KBM-7 (cell line): ENCODE measurements around the gene FBXL20.
"Not testable (repeated sequence)": the region's sequence is repeated elsewhere in the genome, so short reads cannot be mapped to it uniquely, and the experiment has no call there.

Experiments
- DNase-seq: peaks from one replicate; pipeline ENCODE4 v3.0.0-alpha.2; 2015
- in situ Hi-C: fragments of 300-500 bp; cut with MboI; formaldehyde crosslinking; loops from 2 replicates; pipeline ENCODE4 v1.14.3; 2020; ENCODE audit warnings: low sequenced_read_pairs, low pct_unique_long_range_greater_than_20kb, mixed read lengths

Gene FBXL20

GRCh38 chr17:39393736-39394135 is 7.7 kb downstream of the FBXL20 start:
- no peak for DNase-seq
- in situ Hi-C loops: no loop called here

DNA sequence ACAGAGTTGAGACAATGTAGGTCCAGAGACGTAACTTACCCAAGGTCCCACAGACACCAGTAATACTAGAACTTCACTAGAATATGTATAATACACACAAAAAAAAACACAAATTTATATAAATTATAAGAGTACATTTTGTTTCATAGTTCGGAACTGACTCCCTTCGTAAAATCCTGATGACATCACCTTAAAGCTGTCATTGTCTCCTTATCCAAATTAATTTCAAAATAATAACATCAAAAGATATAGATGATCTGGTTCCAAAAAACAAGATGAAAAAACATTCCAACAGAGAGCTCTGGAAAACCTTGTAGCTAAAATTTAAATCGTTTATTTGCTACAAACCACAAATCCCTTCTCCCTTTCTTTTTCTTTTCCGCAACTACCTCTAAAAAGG is 10.0 kb downstream of the FBXL20 start:
- no peak for DNase-seq
- in situ Hi-C loops: no loop called here

DNA sequence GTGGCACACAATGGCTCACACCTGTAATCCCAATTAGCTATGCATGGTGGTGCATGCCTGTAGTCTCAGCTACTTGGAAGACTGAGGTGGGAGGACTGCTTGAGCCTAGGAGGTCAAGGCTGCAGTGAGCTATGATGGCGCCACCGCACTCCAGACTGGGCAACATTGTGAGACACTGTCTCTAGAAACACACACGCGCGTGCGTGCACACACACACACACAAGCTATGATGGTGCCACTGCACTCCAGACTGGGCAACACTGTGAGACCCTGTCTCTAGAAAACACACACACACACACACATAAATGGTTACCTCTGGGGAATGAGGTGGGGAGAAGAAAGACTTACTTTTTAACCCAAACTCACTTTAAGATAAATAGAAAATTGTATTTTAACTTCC is 16.4 kb downstream of the FBXL20 start:
- DNase-seq: no peak
- in situ Hi-C loops: no loop called here

GRCh38 chr17:39380144-39380543 is 21.3 kb downstream of the FBXL20 start:
- in situ Hi-C loops: no loop called here
- DNase-seq: no peak

GRCh38 chr17:39376434-39376833 is 25.0 kb downstream of the FBXL20 start:
- in situ Hi-C loops: no loop called here
- DNase-seq: peak; percentile 37

DNA sequence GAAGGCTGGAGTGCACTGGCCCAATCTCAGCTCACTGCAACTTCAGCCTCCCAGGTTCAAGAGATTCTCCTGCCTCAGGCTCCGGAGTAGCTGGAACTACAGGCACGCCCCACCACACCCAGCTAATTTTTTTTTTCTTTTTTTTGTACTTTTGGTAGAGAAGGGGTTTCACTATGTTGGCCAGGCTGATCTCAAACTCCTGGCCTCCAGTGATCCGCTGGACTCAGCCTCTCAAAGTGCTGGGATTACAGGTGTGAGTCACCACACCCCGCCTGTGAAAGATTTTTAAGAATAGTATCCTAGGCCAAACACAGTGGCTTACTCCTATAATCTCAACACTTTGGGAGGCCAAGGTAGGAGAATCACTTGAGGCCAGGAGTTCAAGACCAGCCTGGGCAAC is 33.6 kb downstream of the FBXL20 start:
- DNase-seq, in situ Hi-C loops: not testable (repeated sequence)

GRCh38 chr17:39365872-39366271 is 35.6 kb downstream of the FBXL20 start:
- in situ Hi-C loops: no loop called here
- DNase-seq: no peak

- DNase-seq: no peak
- in situ Hi-C loops: no loop called here
These were observed 36.2 kb downstream of the FBXL20 start for GRCh38 chr17:39365242-39365641.

DNA sequence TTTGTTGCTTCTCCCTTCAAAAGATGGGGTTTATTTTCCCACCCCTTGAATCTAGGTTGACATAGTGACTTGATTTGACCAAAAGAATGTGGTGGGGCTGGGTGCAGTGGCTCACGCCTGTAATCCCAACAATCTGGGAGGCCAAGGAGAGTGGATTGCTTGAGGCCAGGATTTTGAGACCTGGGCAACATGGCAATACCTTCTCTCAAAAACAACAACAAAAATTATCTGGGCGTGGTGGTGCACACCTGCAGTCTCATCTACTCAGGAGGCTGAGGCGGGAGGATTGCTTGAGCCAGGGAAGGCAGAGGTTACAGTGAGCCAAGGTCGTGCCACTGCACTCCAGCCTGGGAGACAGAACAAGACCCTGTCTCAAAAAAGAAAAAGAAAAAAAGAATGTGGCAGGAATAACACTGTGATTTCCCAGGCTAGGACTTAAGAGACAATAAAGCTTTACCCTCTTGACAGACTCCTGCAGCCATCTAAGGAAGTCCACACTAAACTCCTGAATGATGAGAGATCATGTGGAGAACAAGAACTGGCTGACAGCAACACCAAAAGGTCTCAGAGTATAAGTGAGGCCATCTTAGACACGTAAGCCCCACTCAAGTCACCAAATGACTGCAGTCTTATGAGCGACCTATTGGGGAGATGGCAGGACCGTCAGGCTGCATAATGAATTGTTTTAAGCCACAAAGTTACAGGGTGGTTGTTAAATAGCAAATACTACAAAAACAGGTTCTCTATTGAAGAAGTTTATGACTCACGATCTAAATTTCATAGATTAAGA is 37.0 kb downstream of the FBXL20 start:
- in situ Hi-C loops: no loop called here
- DNase-seq: no peak

DNA sequence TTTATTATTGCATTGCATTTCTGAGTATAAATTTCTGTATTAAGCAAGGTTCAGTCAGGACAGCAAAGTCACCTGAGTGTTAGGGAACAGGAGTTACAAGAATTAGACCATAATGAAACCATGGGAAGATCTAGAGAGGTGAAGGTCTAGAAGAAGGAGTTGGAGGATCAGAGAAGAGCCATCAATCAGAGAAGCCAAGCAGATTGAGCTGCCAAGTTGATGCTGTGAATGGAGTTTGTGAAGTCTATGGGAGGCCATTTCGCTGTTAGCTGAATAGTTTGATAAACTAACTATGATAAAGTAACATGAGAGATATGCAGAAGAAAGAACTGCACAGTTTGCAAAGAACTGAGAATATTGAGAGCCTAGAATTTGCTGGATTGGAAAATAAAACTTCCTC is 40.4 kb downstream of the FBXL20 start:
- in situ Hi-C loops: no loop called here
- DNase-seq: no peak

DNA sequence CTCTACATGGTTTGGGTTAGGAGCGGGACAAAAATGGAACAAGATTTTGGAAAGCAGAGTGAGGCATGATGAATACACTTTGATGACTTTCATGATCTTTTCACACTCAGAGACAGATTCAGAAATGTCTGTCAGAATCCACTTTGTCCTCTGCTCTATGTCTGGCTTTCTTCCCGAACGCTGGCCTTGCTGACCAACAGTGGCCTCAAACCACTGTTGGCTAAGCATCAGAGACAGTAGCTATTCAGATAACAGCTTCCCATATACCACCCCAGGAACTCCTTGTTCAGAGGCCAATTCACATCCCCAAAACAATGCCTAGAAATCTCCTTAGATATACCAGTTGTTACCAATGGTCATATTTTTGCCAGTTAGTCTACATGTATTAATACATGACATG is 40.9 kb downstream of the FBXL20 start:
- in situ Hi-C loops: no loop called here
- DNase-seq: no peak

- no peak for DNase-seq
- in situ Hi-C loops: no loop called here
These were observed 41.4 kb downstream of the FBXL20 start for GRCh38 chr17:39359994-39360393.

DNA sequence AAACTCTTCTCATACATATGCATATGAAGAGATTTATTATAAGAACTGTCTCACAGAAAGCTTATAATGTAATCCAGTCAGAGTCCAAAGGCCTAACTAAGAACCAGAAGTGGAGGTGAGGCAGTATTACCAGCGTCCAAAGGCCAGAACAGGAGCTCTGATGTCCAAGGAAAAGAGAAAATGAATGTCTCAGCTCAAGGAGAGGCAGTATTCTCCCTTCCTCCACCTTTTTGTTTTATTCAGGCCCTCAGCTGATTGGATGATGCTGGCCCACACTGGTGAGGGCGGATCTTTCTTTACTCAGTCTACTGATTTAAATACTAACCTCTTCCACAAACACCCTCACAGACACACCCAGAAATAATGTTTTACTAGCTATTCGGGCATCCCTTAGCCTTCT is 43.4 kb downstream of the FBXL20 start:
- DNase-seq: no peak
- in situ Hi-C loops: no loop called here

GRCh38 chr17:39357488-39357887 is 43.9 kb downstream of the FBXL20 start:
- no peak for DNase-seq
- in situ Hi-C loops: no loop called here

GRCh38 chr17:39352986-39353385 is 48.4 kb downstream of the FBXL20 start:
- DNase-seq: no peak
- in situ Hi-C loops: no loop called here

DNA sequence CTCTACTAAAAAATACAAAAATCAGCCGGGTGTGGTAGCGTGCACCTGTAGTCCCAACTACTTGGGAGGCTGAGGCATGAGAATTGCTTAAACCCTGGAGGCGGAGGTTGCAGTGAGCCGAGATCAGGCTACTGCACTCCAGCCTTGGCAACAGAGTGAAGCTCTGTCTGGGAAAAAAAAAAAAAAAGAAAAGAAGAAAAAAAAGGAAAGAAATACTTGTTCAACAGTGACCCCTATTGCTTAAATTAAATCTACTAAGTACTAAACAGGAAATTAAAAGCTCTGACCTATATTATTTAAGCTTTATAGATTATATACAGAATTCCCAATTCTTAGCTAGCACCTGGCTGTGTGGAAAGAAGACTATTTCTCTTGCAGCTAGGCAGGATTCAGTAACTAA is 48.9 kb downstream of the FBXL20 start:
- peak; percentile 35 for DNase-seq
- in situ Hi-C loops: no loop called here

- in situ Hi-C loops: no loop called here
- DNase-seq: no peak
These were observed 49.9 kb downstream of the FBXL20 start for GRCh38 chr17:39351508-39351907.

GRCh38 chr17:39349246-39349645 is 52.2 kb downstream of the FBXL20 start:
- in situ Hi-C loops: no loop called here
- DNase-seq: no peak

- DNase-seq, in situ Hi-C loops: not testable (repeated sequence)
These were observed 54.6 kb downstream of the FBXL20 start for GRCh38 chr17:39346863-39347262.

- in situ Hi-C loops: no loop called here
- DNase-seq: no peak
These were observed 59.9 kb downstream of the FBXL20 start for GRCh38 chr17:39341541-39341940.

DNA sequence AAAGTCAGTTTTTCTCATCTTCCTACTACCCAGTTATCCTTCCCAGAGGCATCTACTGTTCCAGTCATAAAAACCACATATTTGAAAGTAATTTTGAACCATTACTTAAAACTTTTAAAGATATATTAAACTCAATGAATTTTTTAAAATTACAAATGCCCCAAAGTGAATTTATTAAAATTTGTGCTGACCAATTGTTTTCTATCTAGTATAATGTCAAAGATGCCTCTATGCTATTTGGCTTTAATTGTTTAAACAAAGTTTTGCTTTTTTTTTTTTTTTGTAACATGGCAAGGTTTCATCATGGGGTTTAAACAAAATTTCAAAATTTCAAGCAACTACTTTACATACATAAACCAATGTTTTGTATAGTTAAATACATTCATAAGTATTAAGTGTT is 60.7 kb downstream of the FBXL20 start:
- in situ Hi-C loops: no loop called here
- no peak for DNase-seq
